Measurements from ENCODE around the gene TBCD. TPM values are rescaled to one million over a fixed set of nuclear protein-coding genes. Genes with fewer than 3 reads are reported as not detected.
A peak's percentile ranks its signal among the peaks of the same experiment; 100 is the strongest.

Gene TBCD
- total and polyA plus RNA-seq, 2 experiments from 2014 or later, result 19.3 to 33.8 TPM

DNA sequence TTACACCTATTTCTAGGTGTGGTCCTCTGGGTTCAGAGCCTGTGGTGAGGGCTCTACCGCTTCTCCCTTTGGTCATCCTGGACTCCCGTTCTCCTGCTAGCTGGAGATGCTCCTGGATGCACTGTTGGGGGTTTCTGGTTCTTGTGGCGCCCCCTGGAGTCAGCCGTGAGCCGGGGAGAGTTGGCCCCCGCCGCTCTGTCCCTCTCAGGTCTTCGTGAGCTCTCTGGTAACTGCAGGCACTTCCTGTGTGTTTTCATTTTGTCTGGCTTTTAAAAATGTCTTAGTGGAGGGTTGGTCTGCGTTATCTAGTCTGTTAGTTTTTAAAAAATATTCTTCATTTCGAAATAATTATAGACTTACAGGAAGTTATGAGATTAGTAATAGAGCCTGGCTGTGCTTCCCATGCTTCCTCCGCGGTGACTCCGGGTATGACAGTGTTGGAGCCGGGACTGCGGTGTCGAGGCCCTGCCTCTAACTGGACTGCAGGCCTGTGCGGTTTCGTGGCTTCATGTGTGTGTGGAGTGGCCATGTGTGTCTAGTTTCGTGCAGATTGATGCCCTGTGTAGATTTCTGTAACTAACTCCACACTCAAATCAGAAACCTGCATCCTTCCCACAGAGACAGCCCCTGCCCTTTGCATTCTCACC is 166.0 kb downstream of the TBCD start:
- 77 to 78% methylated on average over 18 to 19 of the region's 19 CpGs for WGBS, 2 experiments (ENCODE audit: low coverage in 1 of 2, low lambda C conversion rate in 2 of 2, missing lambda C conversion rate in 2 of 2)
- Histone ChIP-seq H3K4me3 (no peak overlapping the region), H2AFZ (no peak overlapping the region), H3K27ac (no peak overlapping the region), H3K79me2 (ENCODE audit: insufficient read depth) (no peaks in the 10 kb centered on the region), H3F3A (ENCODE audit: insufficient read depth) (no peaks in the 10 kb centered on the region), H3K27me3 (replicated peaks; ENCODE audit: insufficient read depth) (no peaks in the 10 kb centered on the region), H3K4me1 (ENCODE audit: insufficient read depth) (no peaks in the 10 kb centered on the region), H3K4me2 (ENCODE audit: unreplicated experiment) (no peak overlapping the region), H4K20me1 (ENCODE audit: insufficient read depth) (no peaks in the 10 kb centered on the region), H3K36me3 (ENCODE audit: low read depth) (no peaks in the 10 kb centered on the region), H3K9ac (no peak overlapping the region), H3K9me2 (ENCODE audit: insufficient read depth) (no peaks in the 10 kb centered on the region), H3K9me3 (ENCODE audit: low read depth) (no peaks in the 10 kb centered on the region)
- peak; percentile 26 for DNase-seq
- in situ Hi-C loops (cut with MboI), result no loop called here
- TF ChIP-seq EZH2phosphoT487 (IDR thresholded peaks at IDR 0.05; ENCODE audit: insufficient read depth, low read depth) (no peak), EZH2 (IDR thresholded peaks at IDR 0.05; ENCODE audit: insufficient read depth, poor library complexity, severe bottlenecking) (no peak)

DNA sequence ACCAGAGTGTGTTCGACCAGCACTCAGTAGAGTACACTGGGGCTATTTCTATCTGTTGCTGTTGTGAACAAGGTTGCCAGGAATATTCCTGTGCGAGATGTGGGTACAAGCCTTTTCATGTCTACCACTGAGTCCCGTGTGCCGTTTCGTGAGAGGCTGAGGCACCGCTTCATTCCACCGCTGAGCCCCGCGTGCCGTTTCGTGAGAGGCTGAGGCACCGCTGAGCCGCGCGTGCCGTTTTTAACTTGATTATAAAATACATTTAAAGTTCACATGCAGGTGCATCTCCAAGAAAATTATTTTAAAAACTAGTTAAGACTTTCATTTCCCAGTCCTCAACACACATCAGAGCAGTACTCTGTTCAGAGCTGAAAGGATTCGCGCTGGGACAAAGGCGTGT is 166.6 kb downstream of the TBCD start:
- Histone ChIP-seq H2AFZ (no peak overlapping the region), H3K79me2 (ENCODE audit: insufficient read depth) (no peaks in the 10 kb centered on the region), H3F3A (ENCODE audit: insufficient read depth) (no peaks in the 10 kb centered on the region), H3K27me3 (replicated peaks; ENCODE audit: insufficient read depth) (no peaks in the 10 kb centered on the region), H3K4me3 (no peak overlapping the region), H3K9me3 (ENCODE audit: low read depth) (no peaks in the 10 kb centered on the region), H3K9me2 (ENCODE audit: insufficient read depth) (no peaks in the 10 kb centered on the region), H3K36me3 (ENCODE audit: low read depth) (no peaks in the 10 kb centered on the region), H3K4me2 (ENCODE audit: unreplicated experiment) (no peak overlapping the region), H4K20me1 (ENCODE audit: insufficient read depth) (no peaks in the 10 kb centered on the region), H3K9ac (no peak overlapping the region), H3K27ac (no peak overlapping the region), H3K4me1 (ENCODE audit: insufficient read depth) (no peaks in the 10 kb centered on the region)
- no peak for TF ChIP-seq EZH2 (IDR thresholded peaks at IDR 0.05; ENCODE audit: insufficient read depth, poor library complexity, severe bottlenecking)
- no peak for TF ChIP-seq EZH2phosphoT487 (IDR thresholded peaks at IDR 0.05; ENCODE audit: insufficient read depth, low read depth)
- WGBS, 2 experiments (ENCODE audit: low coverage in 1 of 2, low lambda C conversion rate in 2 of 2, missing lambda C conversion rate in 2 of 2), result 97 to 98% methylated on average over 19 of the region's 19 CpGs
- in situ Hi-C loops (cut with MboI), result no loop called here
- no peak for DNase-seq

DNA sequence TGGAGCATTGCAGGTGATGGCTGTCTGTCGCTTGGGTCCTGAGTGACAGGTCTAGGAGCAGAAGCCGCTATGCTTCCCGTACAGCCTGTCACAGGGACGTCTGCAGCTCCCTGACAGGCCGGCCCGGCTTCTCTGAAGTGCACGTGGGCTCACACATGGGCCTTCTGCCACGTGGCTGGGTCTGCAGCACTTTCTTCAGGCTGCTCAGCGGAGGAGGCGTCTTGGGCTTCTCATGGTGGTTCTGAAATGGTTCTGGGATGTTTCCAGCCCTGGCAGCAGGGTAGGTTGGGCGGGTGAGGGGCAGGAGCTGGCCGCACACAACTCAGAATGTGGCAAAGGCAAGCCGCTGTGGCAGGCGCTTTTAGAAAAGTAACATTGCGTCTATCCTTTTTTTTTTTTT is 168.3 kb downstream of the TBCD start:
- in situ Hi-C loops (cut with MboI), result no loop called here
- 82 to 90% methylated on average over 15 of the region's 15 CpGs for WGBS, 2 experiments (ENCODE audit: low coverage in 1 of 2, low lambda C conversion rate in 2 of 2, missing lambda C conversion rate in 2 of 2)

DNA sequence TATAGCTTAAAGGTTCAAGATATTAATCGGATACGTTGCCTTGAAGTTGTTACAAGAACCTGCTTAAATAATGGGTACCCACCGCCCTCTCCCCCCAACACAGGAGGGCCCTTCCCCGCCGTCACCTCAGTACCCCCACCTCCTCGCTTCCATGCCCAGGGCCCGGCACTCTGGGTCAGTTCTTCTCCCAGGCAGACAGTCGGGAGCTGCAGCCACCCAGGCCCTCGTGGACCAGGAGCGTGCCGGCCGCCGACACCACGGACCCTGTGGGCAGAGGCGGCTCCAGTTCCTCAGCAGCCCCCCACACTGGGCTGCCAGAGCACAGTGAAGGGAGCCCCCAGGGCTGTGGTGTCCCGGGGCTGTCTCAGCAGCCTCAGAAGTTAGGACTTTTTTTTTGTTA is 168.8 kb downstream of the TBCD start:
- no peaks in the 10 kb centered on the region for H3F3A ChIP-seq (ENCODE audit: insufficient read depth)
- no peak overlapping the region for H3K4me3 ChIP-seq
- no peaks in the 10 kb centered on the region for H4K20me1 ChIP-seq (ENCODE audit: insufficient read depth)
- TF ChIP-seq EZH2phosphoT487 (IDR thresholded peaks at IDR 0.05; ENCODE audit: insufficient read depth, low read depth) (no peak), EZH2 (IDR thresholded peaks at IDR 0.05; ENCODE audit: insufficient read depth, poor library complexity, severe bottlenecking) (no peak)
- no peaks in the 10 kb centered on the region for H3K79me2 ChIP-seq (ENCODE audit: insufficient read depth)
- H3K27me3 ChIP-seq (replicated peaks; ENCODE audit: insufficient read depth), result no peaks in the 10 kb centered on the region
- no peak overlapping the region for H3K4me2 ChIP-seq (ENCODE audit: unreplicated experiment)
- H3K36me3 ChIP-seq (ENCODE audit: low read depth), result no peaks in the 10 kb centered on the region
- no peak for DNase-seq
- WGBS, 2 experiments (ENCODE audit: low coverage in 1 of 2, low lambda C conversion rate in 2 of 2, missing lambda C conversion rate in 2 of 2), result 92 to 98% methylated on average over 14 to 16 of the region's 16 CpGs
- H2AFZ ChIP-seq, result no peak overlapping the region
- no peak overlapping the region for H3K27ac ChIP-seq
- no peaks in the 10 kb centered on the region for H3K9me2 ChIP-seq (ENCODE audit: insufficient read depth)
- H3K9me3 ChIP-seq (ENCODE audit: low read depth), result no peaks in the 10 kb centered on the region
- no peak overlapping the region for H3K9ac ChIP-seq
- H3K4me1 ChIP-seq (ENCODE audit: insufficient read depth), result no peaks in the 10 kb centered on the region
- in situ Hi-C loops (cut with MboI), result no loop called here

More for the DNA sequence above, 168.3 kb downstream of the TBCD start:
- no peaks in the 10 kb centered on the region for H3K4me1 ChIP-seq (ENCODE audit: insufficient read depth)
- no peak overlapping the region for H3K4me2 ChIP-seq (ENCODE audit: unreplicated experiment)
- H3K36me3 ChIP-seq (ENCODE audit: low read depth), result no peaks in the 10 kb centered on the region
- H3K27me3 ChIP-seq (replicated peaks; ENCODE audit: insufficient read depth), result no peaks in the 10 kb centered on the region
- no peaks in the 10 kb centered on the region for H3K9me3 ChIP-seq (ENCODE audit: low read depth)
- TF ChIP-seq EZH2 (IDR thresholded peaks at IDR 0.05; ENCODE audit: insufficient read depth, poor library complexity, severe bottlenecking) (no peak), EZH2phosphoT487 (IDR thresholded peaks at IDR 0.05; ENCODE audit: insufficient read depth, low read depth) (no peak)
- H2AFZ ChIP-seq, result no peak overlapping the region
- H3K9me2 ChIP-seq (ENCODE audit: insufficient read depth), result no peaks in the 10 kb centered on the region
- no peak overlapping the region for H3K9ac ChIP-seq
- H3F3A ChIP-seq (ENCODE audit: insufficient read depth), result no peaks in the 10 kb centered on the region
- H3K4me3 ChIP-seq, result no peak overlapping the region
- no peaks in the 10 kb centered on the region for H4K20me1 ChIP-seq (ENCODE audit: insufficient read depth)
- H3K79me2 ChIP-seq (ENCODE audit: insufficient read depth), result no peaks in the 10 kb centered on the region
- H3K27ac ChIP-seq, result no peak overlapping the region
- DNase-seq, result no peak
